ENCODE results near the gene AGL. TPM values are rescaled to one million over a fixed set of nuclear protein-coding genes. Genes with fewer than 3 reads are reported as not detected.
"Not testable (repeated sequence)": the region's sequence is repeated elsewhere in the genome, so short reads cannot be mapped to it uniquely, and the experiment has no call there.

The AGL gene
- total and polyA plus RNA-seq, 11 donors = 18.1 to 70.4 (median 49.8) TPM

DNA sequence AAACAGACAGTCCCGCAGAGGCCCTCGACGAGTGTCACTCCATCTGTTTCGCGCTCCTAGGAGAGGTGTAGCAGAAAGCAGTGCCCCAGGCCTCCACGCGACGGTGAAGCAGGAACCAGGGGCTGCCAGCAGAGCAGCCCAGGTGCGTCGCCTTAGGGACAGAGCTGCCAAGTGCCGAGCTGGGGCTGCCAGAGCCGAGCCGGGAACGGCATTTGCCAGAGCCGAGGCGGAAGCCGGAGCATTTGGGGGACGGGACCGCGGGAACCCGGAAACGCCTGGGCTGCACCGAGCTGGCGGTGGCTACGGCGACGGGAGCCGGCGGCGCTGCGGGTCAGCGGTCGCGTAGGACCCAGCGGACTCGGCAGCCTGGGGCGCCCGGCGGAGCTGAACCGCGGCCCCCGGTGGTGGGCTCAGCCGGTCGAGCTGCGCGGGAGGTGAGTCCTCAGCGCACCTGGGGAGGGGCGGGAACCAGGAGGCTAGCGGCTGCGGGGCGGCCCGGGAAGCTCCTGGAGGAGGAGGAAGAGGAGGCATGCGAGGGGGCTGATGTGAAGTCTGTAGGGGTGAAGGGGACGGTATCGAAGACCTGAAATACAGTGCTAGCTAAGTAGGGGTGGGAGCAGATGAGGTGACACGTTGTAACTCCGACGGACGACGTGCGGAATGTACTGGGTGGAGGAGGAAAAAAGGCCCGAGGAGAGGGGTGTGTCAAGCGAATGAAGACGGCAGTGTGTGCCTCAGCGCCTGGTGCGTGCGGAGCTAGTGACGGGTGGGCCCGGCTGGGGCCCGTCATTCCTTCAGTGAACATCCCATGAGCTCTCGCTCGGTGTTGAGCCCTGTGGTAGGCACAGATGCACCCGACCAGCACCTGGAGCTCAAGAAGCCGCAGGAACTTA lies 119.8 kb downstream of the AGL start, which contains the start of gene SLC35A3:
Gene SLC35A3, plus strand, starts transcription at position 268 of the 893 bp plus-strand sequence. CDS start 23,559 bp downstream, outside the sequence.
- Histone ChIP-seq H3K9me3 (no peaks in the 10 kb centered on the region), H3K4me1 (peaks cover 0 to 28% (median 11%) of the 10 kb centered on the region in 12 donors), H3K36me3 (peaks cover 0 to 7% (median 2%) of the 10 kb centered on the region in 9 donors), H3K4me3 (peak within 1 kb of the TSS; percentile 49 to 99 (median 93)), H3K27me3 (no peaks in the 10 kb centered on the region), H3K27ac (peak within 1 kb of the TSS; percentile 49 to 85 (median 73))
- 0 to 1% (median 1%) methylated on average over 32 to 74 of the region's 74 CpGs for WGBS, 4 donors
- peak; percentile 84 to 99 (median 98) for ATAC-seq
- intact Hi-C loops (cut with DNase I) = loop anchor here in 3 of 10 donors (2.0 to 10.0 kb wide), 2 partner anchors 65 to 165 kb away; partner anchors contain the start of genes SASS6 (in 2 of the 3) and TRMT13 (in 2 of the 3)
- TF ChIP-seq, protein P1, sequence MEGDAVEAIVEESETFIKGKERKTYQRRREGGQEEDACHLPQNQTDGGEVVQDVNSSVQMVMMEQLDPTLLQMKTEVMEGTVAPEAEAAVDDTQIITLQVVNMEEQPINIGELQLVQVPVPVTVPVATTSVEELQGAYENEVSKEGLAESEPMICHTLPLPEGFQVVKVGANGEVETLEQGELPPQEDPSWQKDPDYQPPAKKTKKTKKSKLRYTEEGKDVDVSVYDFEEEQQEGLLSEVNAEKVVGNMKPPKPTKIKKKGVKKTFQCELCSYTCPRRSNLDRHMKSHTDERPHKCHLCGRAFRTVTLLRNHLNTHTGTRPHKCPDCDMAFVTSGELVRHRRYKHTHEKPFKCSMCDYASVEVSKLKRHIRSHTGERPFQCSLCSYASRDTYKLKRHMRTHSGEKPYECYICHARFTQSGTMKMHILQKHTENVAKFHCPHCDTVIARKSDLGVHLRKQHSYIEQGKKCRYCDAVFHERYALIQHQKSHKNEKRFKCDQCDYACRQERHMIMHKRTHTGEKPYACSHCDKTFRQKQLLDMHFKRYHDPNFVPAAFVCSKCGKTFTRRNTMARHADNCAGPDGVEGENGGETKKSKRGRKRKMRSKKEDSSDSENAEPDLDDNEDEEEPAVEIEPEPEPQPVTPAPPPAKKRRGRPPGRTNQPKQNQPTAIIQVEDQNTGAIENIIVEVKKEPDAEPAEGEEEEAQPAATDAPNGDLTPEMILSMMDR (IDR thresholded peaks at IDR 0.05) = peak in 2 of 12 donors; percentile 6 to 16
- peak in 1 of 2 donors; percentile 52 for TF ChIP-seq POLR2A (IDR thresholded peaks at IDR 0.05)
- DNase-seq = peak; percentile 78 to 92 (median 85)

DNA sequence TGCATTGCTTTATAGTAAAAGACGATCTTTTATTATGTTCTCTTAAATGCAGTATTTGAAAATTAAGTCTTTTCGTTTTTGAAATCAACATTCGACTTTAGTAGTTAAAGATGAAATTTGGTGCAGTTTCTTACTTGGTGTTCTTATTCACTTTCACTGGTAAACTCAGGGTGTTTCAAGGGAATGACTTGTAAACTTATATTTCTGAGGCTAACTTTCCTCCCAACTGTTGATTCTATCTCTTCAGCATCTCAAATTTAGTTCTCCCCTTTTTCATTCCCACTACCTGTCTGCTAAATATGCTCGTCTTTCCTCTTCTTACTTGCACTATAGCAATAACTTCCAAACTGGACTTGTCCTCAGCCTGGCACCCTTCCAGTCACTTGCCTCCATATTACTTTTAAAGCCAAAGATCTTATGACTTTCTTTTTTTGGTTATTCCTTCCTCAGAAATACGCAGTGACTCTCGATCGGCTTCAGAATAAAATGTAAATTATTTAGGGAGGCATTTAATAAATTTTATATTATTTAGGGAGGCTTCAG lies 120.6 kb downstream of the AGL start:
- Histone ChIP-seq H3K36me3 (peaks cover 0 to 15% (median 6%) of the 10 kb centered on the region in 9 donors), H3K9me3 (no peaks in the 10 kb centered on the region), H3K4me3 (peak overlapping the region; percentile 49 to 99 (median 93)), H3K4me1 (peaks cover 0 to 28% (median 11%) of the 10 kb centered on the region in 12 donors), H3K27ac (peak overlapping the region in 5 of 12 donors; percentile 59 to 85 (median 73)), H3K27me3 (no peaks in the 10 kb centered on the region)
- DNase-seq = no peak
- 53 to 55% (median 54%) methylated on average over 7 of the region's 7 CpGs for WGBS, 4 donors
- no peak for TF ChIP-seq POLR2A (IDR thresholded peaks at IDR 0.05)
- TF ChIP-seq, protein P1 (IDR thresholded peaks at IDR 0.05) = no peak
- intact Hi-C loops (cut with DNase I) = loop anchor here in 2 of 10 donors (2.0 to 10.0 kb wide), 2 partner anchors 64 to 164 kb away; partner anchors contain the start of genes SASS6 (in 1 of the 2) and TRMT13 (in 1 of the 2)
- no peak for ATAC-seq

DNA sequence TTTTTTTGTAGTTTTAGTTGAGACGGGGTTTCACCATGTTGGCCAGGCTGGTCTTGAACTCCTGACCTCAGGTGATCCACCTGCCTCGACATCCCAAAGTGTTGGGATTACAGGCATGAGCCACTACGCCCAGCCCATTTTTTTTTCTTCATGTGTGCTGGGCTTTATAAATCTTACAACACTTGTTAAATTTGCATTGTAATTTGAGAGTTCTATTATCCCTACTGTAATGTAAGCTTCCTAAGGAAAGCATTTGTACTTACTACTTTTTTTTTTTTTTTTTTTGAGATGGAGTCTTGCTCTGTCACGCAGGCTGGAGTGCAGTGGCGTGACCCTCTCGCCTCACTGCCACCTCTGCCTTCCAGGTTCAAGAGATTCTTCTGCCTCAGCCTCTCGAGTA lies 121.9 kb downstream of the AGL start:
- not testable (repeated sequence) for H3K9me3 ChIP-seq, H3K4me3 ChIP-seq, ATAC-seq, H3K27me3 ChIP-seq, DNase-seq, H3K27ac ChIP-seq
- Histone ChIP-seq H3K4me1 (peaks cover 0 to 28% (median 11%) of the 10 kb centered on the region in 12 donors), H3K36me3 (peaks cover 0 to 24% (median 14%) of the 10 kb centered on the region in 9 donors)
- intact Hi-C loops (cut with DNase I) = loop anchor here in 1 of 10 donors (10.0 kb wide), 1 partner anchor 163 kb away; the partner anchor contains the start of genes SASS6 and TRMT13
- WGBS, 4 donors = 93 to 96% (median 93%) methylated on average over 7 of the region's 7 CpGs

Other genes with a start within 250 kb of the AGL start
- 100 to 1,000 TPM in 7 of 9 donors, 10 to 100 TPM in 2; 74.0 to 236 (median 120) TPM for gene PALMD, start 204.2 kb upstream of the AGL start, total RNA-seq
- gene PALMD, start 204.2 kb upstream of the AGL start, polyA plus RNA-seq = 100 to 1,000 TPM in 1 of 2 donors, 10 to 100 TPM in 1; 95.2 to 134 TPM
- 1 to 10 TPM; 2.8 to 9.3 (median 5.4) TPM for gene FRRS1, start 83.7 kb upstream of the AGL start, total RNA-seq
- 1 to 10 TPM in 1 of 2 donors, under 1 TPM in 1; 0.50 to 6.6 TPM for gene FRRS1, start 83.7 kb upstream of the AGL start, polyA plus RNA-seq
- 10 to 100 TPM in 2 of 9 donors, 1 to 10 TPM in 7; 5.2 to 10.9 (median 7.1) TPM for gene SLC35A3, start 119.6 kb downstream of the AGL start, total RNA-seq
- 1 to 10 TPM; 4.4 to 6.4 TPM for gene SLC35A3, start 119.6 kb downstream of the AGL start, polyA plus RNA-seq